Liver (tissue), 9 donors: ENCODE measurements around the gene MTFR1L. TPM values are rescaled to one million over a fixed set of nuclear protein-coding genes. Genes with fewer than 3 reads are reported as not detected.

Source experiments
- DNase-seq: peaks from one replicate; pipeline ENCODE4 v3.0.0-alpha.2; 2017; ENCODE audit warnings: low spot score
- H3K27ac ChIP-seq, 2 donors: one replicate each; pipeline ENCODE4 v1.7.0; 2013; ENCODE audit warnings: inconsistent platforms in 2 of 2, low read length in 2 of 2, control low read depth in 1 of 2, low read depth in 1 of 2, mild to moderate bottlenecking in 1 of 2
- H3K27me3 ChIP-seq, 4 donors: one replicate each; pipeline versions ENCODE4 v1.6.1 to v1.7.0; 2013; ENCODE audit warnings: low read length in 3 of 4, inconsistent platforms in 1 of 4, mild to moderate bottlenecking in 1 of 4, moderate library complexity in 1 of 4; ENCODE audit not compliant: control insufficient read depth in 4 of 4, insufficient read depth in 4 of 4
- H3K36me3 ChIP-seq, 4 donors: one replicate each; pipeline versions ENCODE4 v1.6.1 to v1.7.0; 2013; ENCODE audit warnings: low read length in 3 of 4, mild to moderate bottlenecking in 3 of 4, low read depth in 1 of 4, moderate library complexity in 1 of 4; ENCODE audit not compliant: control insufficient read depth in 4 of 4, insufficient read depth in 3 of 4
- H3K4me1 ChIP-seq, 4 donors: one replicate each; pipeline versions ENCODE4 v1.6.1 to v1.7.0; 2013; ENCODE audit warnings: low read length in 3 of 4, mild to moderate bottlenecking in 3 of 4, moderate library complexity in 1 of 4; ENCODE audit not compliant: control insufficient read depth in 4 of 4, insufficient read depth in 4 of 4
- H3K4me3 ChIP-seq, 3 donors: one replicate each; pipeline versions ENCODE4 v1.6.1 to v1.7.0; 2013; ENCODE audit warnings: low read length in 3 of 3, control low read depth in 1 of 3, low read depth in 1 of 3, mild to moderate bottlenecking in 1 of 3
- H3K9ac ChIP-seq, 2 donors: one replicate each; pipeline ENCODE4 v1.7.0; 2013; ENCODE audit warnings: low read length in 2 of 2, mild to moderate bottlenecking in 2 of 2, moderate library complexity in 2 of 2, control low read depth in 1 of 2, low read depth in 1 of 2
- H3K9me3 ChIP-seq, 4 donors: one replicate each; pipeline versions ENCODE4 v1.6.1 to v1.7.0; 2013; ENCODE audit warnings: low read length in 3 of 4; ENCODE audit not compliant: control insufficient read depth in 4 of 4
- EGR1 ChIP-seq, 2 donors: IDR thresholded peaks; 2 replicates each; pipeline ENCODE4 v1.6.1; 2016 to 2018; ENCODE audit warnings: antibody characterized with exemption in 2 of 2, low read depth in 2 of 2
- FOXA1 ChIP-seq: IDR thresholded peaks from 2 replicates; pipeline ENCODE4 v1.6.1; 2016; ENCODE audit warnings: antibody characterized with exemption
- FOXA2 ChIP-seq: IDR thresholded peaks from 2 replicates; pipeline ENCODE4 v1.6.1; 2016; ENCODE audit warnings: antibody characterized with exemption
- GABPA ChIP-seq, 2 donors: IDR thresholded peaks in 1 of 2; conservative IDR thresholded peaks in 1 of 2; 2 replicates each; pipeline ENCODE4 v1.6.1; 2016; ENCODE audit warnings: antibody characterized with exemption in 2 of 2, mild to moderate bottlenecking in 1 of 2, moderate library complexity in 1 of 2
- HNF4A ChIP-seq, 2 donors: conservative IDR thresholded peaks; 2 replicates each; pipeline ENCODE4 v1.6.1; 2016; ENCODE audit warnings: antibody characterized with exemption in 2 of 2, mild to moderate bottlenecking in 2 of 2
- HNF4G ChIP-seq: IDR thresholded peaks from 2 replicates; pipeline ENCODE4 v1.6.1; 2016; ENCODE audit warnings: antibody characterized with exemption
- JUND ChIP-seq, 2 donors: IDR thresholded peaks; 2 replicates each; pipeline ENCODE4 v1.6.1; 2016; ENCODE audit warnings: antibody characterized with exemption in 2 of 2
- NR2F2 ChIP-seq: IDR thresholded peaks from 2 replicates; pipeline ENCODE4 v1.6.1; 2016; ENCODE audit warnings: antibody characterized with exemption
- RAD21 ChIP-seq, 2 donors: IDR thresholded peaks; 2 replicates each; pipeline ENCODE4 v1.6.1; 2016; ENCODE audit warnings: antibody characterized with exemption in 2 of 2, mild to moderate bottlenecking in 2 of 2
- RXRA ChIP-seq, 2 donors: IDR thresholded peaks; 2 replicates each; pipeline ENCODE4 v1.6.1; 2017 to 2018; ENCODE audit warnings: antibody characterized with exemption in 2 of 2, mild to moderate bottlenecking in 1 of 2
- SP1 ChIP-seq: IDR thresholded peaks from 2 replicates; pipeline ENCODE4 v1.6.1; 2018; ENCODE audit warnings: antibody characterized with exemption, mild to moderate bottlenecking
- TAF1 ChIP-seq: conservative IDR thresholded peaks from 2 replicates; pipeline ENCODE4 v1.6.1; 2016; ENCODE audit warnings: antibody characterized with exemption, mild to moderate bottlenecking
- YY1 ChIP-seq: IDR thresholded peaks from 2 replicates; pipeline ENCODE4 v1.6.1; 2016; ENCODE audit warnings: antibody characterized with exemption, mild to moderate bottlenecking
- WGBS: extraction: QIAGEN DNeasy Blood & Tissue Kit; methylation state at CpG from one replicate; pipeline ENCODE4 v1.1.7; 2013; 5-methylcytosine and 5-hydroxymethylcytosine counted together
- polyA plus RNA-seq, 2 donors: library from polyadenylated mRNA; stranded (reverse) in 1 of 2; unstranded in 1 of 2; fragments of 200-250 nt in 1 of 2; fragments of >200 nt in 1 of 2; fragmentation: Nextera tagmentation in 1 of 2; extraction: Ambion mirVana in 1 of 2; gene quantifications; one replicate each; pipeline versions ENCODE4 v1.2.1 to v1.2.3, GENCODE V29; 2013 to 2015
- total RNA-seq, 2 donors: library from RNA; depleted of rRNA; stranded (reverse); fragments of >200 nt; gene quantifications; one replicate each; pipeline ENCODE4 v1.2.3, GENCODE V29; 2014
- TF ChIP-seq, protein P1 (sequence below): IDR thresholded peaks from 2 replicates; pipeline ENCODE4 v1.6.1; 2016; ENCODE audit warnings: antibody characterized with exemption
- TF ChIP-seq, protein P2 (sequence below): IDR thresholded peaks from 2 replicates; pipeline ENCODE4 v1.6.1; 2016; ENCODE audit warnings: antibody characterized with exemption, mild to moderate bottlenecking
- TF ChIP-seq, protein P3 (sequence below): IDR thresholded peaks from 2 replicates; pipeline ENCODE4 v1.6.1; 2016; ENCODE audit warnings: antibody characterized with exemption
- TF ChIP-seq, protein P4 (sequence below): IDR thresholded peaks from 2 replicates; pipeline ENCODE4 v1.6.1; 2016; ENCODE audit warnings: antibody characterized with exemption
- TF ChIP-seq, protein P5 (sequence below): fragments of 150-350 bp; IDR thresholded peaks from 2 replicates; pipeline ENCODE4 v1.5.1; 2017; ENCODE audit warnings: improper control_type of control experiment, low read depth, low read length; ENCODE audit not compliant: missing input control
- donor health status: healthy.
- donor health status: healthy.
- donor health status: healthy.
- donor health status: healthy.
- donor health status: healthy.

Gene MTFR1L
- total and polyA plus RNA-seq, 4 donors, result 22.5 to 48.4 (median 40.2) TPM

DNA sequence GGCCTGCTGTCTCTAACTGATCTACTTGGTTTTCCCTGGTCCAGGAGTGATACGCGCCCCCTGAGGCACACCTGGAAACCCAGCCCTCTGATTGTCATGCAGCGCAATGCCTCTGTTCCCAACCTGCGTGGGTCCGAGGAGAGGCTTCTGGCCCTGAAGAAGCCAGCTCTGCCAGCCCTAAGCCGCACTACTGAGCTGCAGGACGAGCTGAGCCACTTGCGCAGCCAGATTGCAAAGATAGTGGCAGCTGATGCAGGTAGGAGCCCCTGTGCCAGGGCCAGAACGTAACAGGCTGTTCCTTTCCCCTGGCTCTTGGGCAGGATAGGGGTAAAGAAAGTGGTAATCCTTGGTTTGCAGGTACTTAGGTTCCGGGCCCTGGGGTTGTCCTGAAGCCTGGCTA lies 6.8 kb downstream of the MTFR1L start:
- no peak for DNase-seq
- H3K4me3 ChIP-seq, result no peak overlapping the region
- peaks cover 15 to 53% (median 47%) of the 10 kb centered on the region in 4 donors for H3K36me3 ChIP-seq
- H3K9me3 ChIP-seq, result no peaks in the 10 kb centered on the region
- TF ChIP-seq JUND (IDR thresholded peaks at IDR 0.05) (no peak), FOXA1 (no peak), GABPA (IDR thresholded peaks at IDR 0.05 in 1 of 2, conservative IDR thresholded peaks at IDR 0.05 in 1 of 2) (no peak), EGR1 (IDR thresholded peaks at IDR 0.05; ENCODE audit: low read depth in 2 of 2) (no peak), YY1 (no peak), NR2F2 (no peak), HNF4A (conservative IDR thresholded peaks at IDR 0.05) (no peak), TAF1 (no peak), RXRA (IDR thresholded peaks at IDR 0.05) (no peak), SP1 (no peak), HNF4G (no peak), FOXA2 (no peak), RAD21 (IDR thresholded peaks at IDR 0.05) (no peak)
- TF ChIP-seq, protein P1, sequence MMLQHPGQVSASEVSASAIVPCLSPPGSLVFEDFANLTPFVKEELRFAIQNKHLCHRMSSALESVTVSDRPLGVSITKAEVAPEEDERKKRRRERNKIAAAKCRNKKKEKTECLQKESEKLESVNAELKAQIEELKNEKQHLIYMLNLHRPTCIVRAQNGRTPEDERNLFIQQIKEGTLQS, result no peak
- TF ChIP-seq, protein P2, sequence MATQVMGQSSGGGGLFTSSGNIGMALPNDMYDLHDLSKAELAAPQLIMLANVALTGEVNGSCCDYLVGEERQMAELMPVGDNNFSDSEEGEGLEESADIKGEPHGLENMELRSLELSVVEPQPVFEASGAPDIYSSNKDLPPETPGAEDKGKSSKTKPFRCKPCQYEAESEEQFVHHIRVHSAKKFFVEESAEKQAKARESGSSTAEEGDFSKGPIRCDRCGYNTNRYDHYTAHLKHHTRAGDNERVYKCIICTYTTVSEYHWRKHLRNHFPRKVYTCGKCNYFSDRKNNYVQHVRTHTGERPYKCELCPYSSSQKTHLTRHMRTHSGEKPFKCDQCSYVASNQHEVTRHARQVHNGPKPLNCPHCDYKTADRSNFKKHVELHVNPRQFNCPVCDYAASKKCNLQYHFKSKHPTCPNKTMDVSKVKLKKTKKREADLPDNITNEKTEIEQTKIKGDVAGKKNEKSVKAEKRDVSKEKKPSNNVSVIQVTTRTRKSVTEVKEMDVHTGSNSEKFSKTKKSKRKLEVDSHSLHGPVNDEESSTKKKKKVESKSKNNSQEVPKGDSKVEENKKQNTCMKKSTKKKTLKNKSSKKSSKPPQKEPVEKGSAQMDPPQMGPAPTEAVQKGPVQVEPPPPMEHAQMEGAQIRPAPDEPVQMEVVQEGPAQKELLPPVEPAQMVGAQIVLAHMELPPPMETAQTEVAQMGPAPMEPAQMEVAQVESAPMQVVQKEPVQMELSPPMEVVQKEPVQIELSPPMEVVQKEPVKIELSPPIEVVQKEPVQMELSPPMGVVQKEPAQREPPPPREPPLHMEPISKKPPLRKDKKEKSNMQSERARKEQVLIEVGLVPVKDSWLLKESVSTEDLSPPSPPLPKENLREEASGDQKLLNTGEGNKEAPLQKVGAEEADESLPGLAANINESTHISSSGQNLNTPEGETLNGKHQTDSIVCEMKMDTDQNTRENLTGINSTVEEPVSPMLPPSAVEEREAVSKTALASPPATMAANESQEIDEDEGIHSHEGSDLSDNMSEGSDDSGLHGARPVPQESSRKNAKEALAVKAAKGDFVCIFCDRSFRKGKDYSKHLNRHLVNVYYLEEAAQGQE, result no peak
- TF ChIP-seq, protein P3, sequence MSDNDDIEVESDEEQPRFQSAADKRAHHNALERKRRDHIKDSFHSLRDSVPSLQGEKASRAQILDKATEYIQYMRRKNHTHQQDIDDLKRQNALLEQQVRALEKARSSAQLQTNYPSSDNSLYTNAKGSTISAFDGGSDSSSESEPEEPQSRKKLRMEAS, result no peak
- TF ChIP-seq, protein P4, sequence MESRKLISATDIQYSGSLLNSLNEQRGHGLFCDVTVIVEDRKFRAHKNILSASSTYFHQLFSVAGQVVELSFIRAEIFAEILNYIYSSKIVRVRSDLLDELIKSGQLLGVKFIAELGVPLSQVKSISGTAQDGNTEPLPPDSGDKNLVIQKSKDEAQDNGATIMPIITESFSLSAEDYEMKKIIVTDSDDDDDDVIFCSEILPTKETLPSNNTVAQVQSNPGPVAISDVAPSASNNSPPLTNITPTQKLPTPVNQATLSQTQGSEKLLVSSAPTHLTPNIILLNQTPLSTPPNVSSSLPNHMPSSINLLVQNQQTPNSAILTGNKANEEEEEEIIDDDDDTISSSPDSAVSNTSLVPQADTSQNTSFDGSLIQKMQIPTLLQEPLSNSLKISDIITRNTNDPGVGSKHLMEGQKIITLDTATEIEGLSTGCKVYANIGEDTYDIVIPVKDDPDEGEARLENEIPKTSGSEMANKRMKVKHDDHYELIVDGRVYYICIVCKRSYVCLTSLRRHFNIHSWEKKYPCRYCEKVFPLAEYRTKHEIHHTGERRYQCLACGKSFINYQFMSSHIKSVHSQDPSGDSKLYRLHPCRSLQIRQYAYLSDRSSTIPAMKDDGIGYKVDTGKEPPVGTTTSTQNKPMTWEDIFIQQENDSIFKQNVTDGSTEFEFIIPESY, result no peak
- TF ChIP-seq, protein P5, sequence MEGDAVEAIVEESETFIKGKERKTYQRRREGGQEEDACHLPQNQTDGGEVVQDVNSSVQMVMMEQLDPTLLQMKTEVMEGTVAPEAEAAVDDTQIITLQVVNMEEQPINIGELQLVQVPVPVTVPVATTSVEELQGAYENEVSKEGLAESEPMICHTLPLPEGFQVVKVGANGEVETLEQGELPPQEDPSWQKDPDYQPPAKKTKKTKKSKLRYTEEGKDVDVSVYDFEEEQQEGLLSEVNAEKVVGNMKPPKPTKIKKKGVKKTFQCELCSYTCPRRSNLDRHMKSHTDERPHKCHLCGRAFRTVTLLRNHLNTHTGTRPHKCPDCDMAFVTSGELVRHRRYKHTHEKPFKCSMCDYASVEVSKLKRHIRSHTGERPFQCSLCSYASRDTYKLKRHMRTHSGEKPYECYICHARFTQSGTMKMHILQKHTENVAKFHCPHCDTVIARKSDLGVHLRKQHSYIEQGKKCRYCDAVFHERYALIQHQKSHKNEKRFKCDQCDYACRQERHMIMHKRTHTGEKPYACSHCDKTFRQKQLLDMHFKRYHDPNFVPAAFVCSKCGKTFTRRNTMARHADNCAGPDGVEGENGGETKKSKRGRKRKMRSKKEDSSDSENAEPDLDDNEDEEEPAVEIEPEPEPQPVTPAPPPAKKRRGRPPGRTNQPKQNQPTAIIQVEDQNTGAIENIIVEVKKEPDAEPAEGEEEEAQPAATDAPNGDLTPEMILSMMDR, result no peak
- H3K27me3 ChIP-seq, result no peaks in the 10 kb centered on the region
- peaks cover under 1 to 14% (median 6%) of the 10 kb centered on the region in 4 donors for H3K4me1 ChIP-seq
- H3K9ac ChIP-seq, result no peak overlapping the region
- no peak overlapping the region for H3K27ac ChIP-seq
- 98% methylated on average over 10 of the region's 10 CpGs for WGBS
